Panc1 (cell line): ENCODE measurements around the gene NIPAL3. TPM values are rescaled to one million over a fixed set of nuclear protein-coding genes. Genes with fewer than 3 reads are reported as not detected.

ENCODE experiments used
- ATAC-seq: fragments of 200-7000 bp; cut with Tn5 transposase; 2 replicates; pipeline ENCODE4 v1.9.1; 2020; ENCODE audit warnings: mild to moderate bottlenecking, moderate library complexity
- BruUV-seq: library from RNA; stranded (reverse); fragments of 400-500 nt; replicated peaks from 2 replicates; lab custom pipeline; 2021; lab: Mats Ljungman, UMichigan
- CTCF ChIA-PET: fragments of 300-600 bp; sonication (Branson Sonifier 250); formaldehyde crosslinking; loops from one replicate; lab custom pipeline; 2022; ENCODE audit warnings: antibody characterized with exemption; lab: Charles Lee
- POLR2A ChIA-PET: fragments of 300-600 bp; sonication (Branson Sonifier 250); formaldehyde crosslinking; loops from one replicate; lab custom pipeline; 2022; ENCODE audit warnings: antibody characterized with exemption; lab: Charles Lee
- DNase-seq: peaks from one replicate; pipeline ENCODE4 v3.0.0-alpha.2; 2010; ENCODE audit warnings: low read depth, low spot score
- H3K27ac ChIP-seq: 2 replicates; pipeline ENCODE4 v1.5.1; 2011; ENCODE audit warnings: mild to moderate bottlenecking, low read length, inconsistent platforms
- H3K27me3 ChIP-seq: fragments of 200-500 bp; sonication (Bioruptor generic); 2 replicates; pipeline ENCODE4 v1.6.0; 2014; ENCODE audit warnings: low read length, inconsistent platforms; ENCODE audit not compliant: control insufficient read depth, insufficient read depth
- H3K36me3 ChIP-seq: fragments of 200-500 bp; sonication (Bioruptor generic); 2 replicates; pipeline ENCODE4 v1.5.1; 2014; ENCODE audit warnings: inconsistent platforms, mild to moderate bottlenecking, low read length, moderate library complexity; ENCODE audit not compliant: control insufficient read depth, insufficient read depth
- H3K4me1 ChIP-seq: 2 replicates; pipeline ENCODE4 v1.5.1; 2011; ENCODE audit warnings: inconsistent platforms, mild to moderate bottlenecking, low read length, moderate library complexity; ENCODE audit not compliant: control insufficient read depth, insufficient read depth
- H3K4me3 ChIP-seq, 2 experiments: 2 replicates each; pipeline ENCODE4 v1.5.1; 2011 to 2012; ENCODE audit warnings: low read depth in 2 of 2, low read length in 2 of 2, mild to moderate bottlenecking in 2 of 2, inconsistent platforms in 1 of 2, moderate library complexity in 1 of 2
- H3K9me3 ChIP-seq: fragments of 200-500 bp; sonication (Bioruptor generic); 2 replicates; pipeline ENCODE4 v1.5.1; 2014; ENCODE audit warnings: low read depth, mild to moderate bottlenecking, inconsistent platforms, low read length, moderate library complexity; ENCODE audit not compliant: control insufficient read depth, insufficient read depth
- CTCF ChIP-seq: fragments of 450-650 bp; IDR thresholded peaks from 2 replicates; pipeline ENCODE4 v1.5.1; 2017; ENCODE audit warnings: mild to moderate bottlenecking
- POLR2AphosphoS5 ChIP-seq: IDR thresholded peaks from 2 replicates; pipeline ENCODE4 v1.6.1; 2012; ENCODE audit warnings: mild to moderate bottlenecking, low read depth, low read length, moderate library complexity
- REST ChIP-seq, 2 experiments: IDR thresholded peaks; 2 replicates each; pipeline ENCODE4 v1.6.1; 2011 to 2012; ENCODE audit warnings: low read depth in 2 of 2, control low read depth in 1 of 2, low read length in 1 of 2, mild to moderate bottlenecking in 1 of 2, moderate library complexity in 1 of 2; ENCODE audit not compliant: insufficient read depth in 1 of 2
- SIN3A ChIP-seq: IDR thresholded peaks from 2 replicates; pipeline ENCODE4 v1.6.1; 2012; ENCODE audit warnings: low read depth, mild to moderate bottlenecking, low read length, moderate library complexity, borderline replicate concordance; ENCODE audit not compliant: insufficient read depth
- TCF7L2 ChIP-seq: IDR thresholded peaks from 2 replicates; pipeline ENCODE4 v1.6.1; 2011; ENCODE audit warnings: mild to moderate bottlenecking, low read depth, low read length, inconsistent platforms
- in situ Hi-C: cut with HindIII; loops from 2 replicates; pipeline ENCODE4 v1.10.0; 2016; ENCODE audit warnings: low sequenced_read_pairs, low pct_unique_long_range_greater_than_20kb
- intact Hi-C: fragments of 100-400 bp; cut with micrococcal nuclease; formaldehyde crosslinking; loops from one replicate; pipeline ENCODE4 v1.10.0; 2022; ENCODE audit not compliant: unreplicated experiment
- total RNA-seq: library from RNA; stranded (reverse); gene quantifications from one replicate; pipeline ENCODE4 v1.2.1, GENCODE V29; 2021; ENCODE audit not compliant: unreplicated experiment

The NIPAL3 gene
- total RNA-seq, 1 experiment from 2014 or later: 13.6 TPM

- no peak overlapping the region for H3K27ac ChIP-seq
- no peaks in the 10 kb centered on the region for H3K9me3 ChIP-seq
- BruUV-seq: no TSS peak
- TF ChIP-seq REST (IDR thresholded peaks at IDR 0.05; ENCODE audit: insufficient read depth in 1 of 2, low read depth in 2 of 2, low read length in 1 of 2) (no peak), SIN3A (no peak), POLR2AphosphoS5 (no peak), CTCF (no peak), TCF7L2 (no peak)
- ATAC-seq (no peak), DNase-seq (no peak)
- in situ Hi-C loops (no loop called here), intact Hi-C loops (no loop called here)
- no peaks in the 10 kb centered on the region for H3K27me3 ChIP-seq
- ChIA-PET CTCF (no interaction called here), POLR2A (no interaction called here)
- H3K36me3 ChIP-seq: no peaks in the 10 kb centered on the region
- no peak overlapping the region for H3K4me3 ChIP-seq
- no peaks in the 10 kb centered on the region for H3K4me1 ChIP-seq
Measured at GRCh38 chr1:24427545-24427862, 11.9 kb downstream of the NIPAL3 start.

- no peak overlapping the region for H3K27ac ChIP-seq
- H3K4me3 ChIP-seq: no peak overlapping the region
- no peaks in the 10 kb centered on the region for H3K9me3 ChIP-seq
- no TSS peak for BruUV-seq
- ChIA-PET POLR2A (no interaction called here), CTCF (interaction anchor here (0.6 kb wide), 1 partner anchor 395 kb away, joined by 5 read pairs; no protein-coding TSS in a partner anchor)
- TF ChIP-seq CTCF (no peak), TCF7L2 (no peak), POLR2AphosphoS5 (no peak), SIN3A (no peak), REST (IDR thresholded peaks at IDR 0.05; ENCODE audit: insufficient read depth in 1 of 2, low read depth in 2 of 2, low read length in 1 of 2) (no peak)
- H3K4me1 ChIP-seq: no peaks in the 10 kb centered on the region
- intact Hi-C loops: no loop called here
- in situ Hi-C loops: no loop called here
- no peak for DNase-seq
- no peak for ATAC-seq
- no peaks in the 10 kb centered on the region for H3K27me3 ChIP-seq
- no peaks in the 10 kb centered on the region for H3K36me3 ChIP-seq
Measured at GRCh38 chr1:24435782-24436365, 20.3 kb downstream of the NIPAL3 start.
